Naive thymus-derived CD4-positive, alpha-beta T cell (primary cell): Measurements from ENCODE around the gene RTP5. TPM values are rescaled to one million over a fixed set of nuclear protein-coding genes. Genes with fewer than 3 reads are reported as not detected.

Experiments
- ATAC-seq: fragments of 150-1000 bp; cut with Tn5 transposase; 2 replicates; pipeline ENCODE4 v1.10.0; 2021; ENCODE audit warnings: mild to moderate bottlenecking, moderate library complexity
- CTCF ChIA-PET: fragments of 350-600 bp; sonication (Branson Sonifier 250); formaldehyde crosslinking; loops from one replicate; lab custom pipeline; 2021; ENCODE audit warnings: antibody characterized with exemption; lab: Charles Lee
- POLR2A ChIA-PET: fragments of 350-600 bp; sonication (Branson Sonifier 250); formaldehyde crosslinking; loops from one replicate; lab custom pipeline; 2021; ENCODE audit warnings: antibody characterized with exemption, inconsistent platforms; lab: Charles Lee
- DNase-seq, 9 donors: peaks; one replicate each; pipeline versions ENCODE4 v3.0.0 to v3.0.0-alpha.2; 2020 to 2022; ENCODE audit warnings: mixed read lengths in 1 of 9
- H3K27ac ChIP-seq: one replicate; pipeline ENCODE4 v1.7.0; 2013; ENCODE audit warnings: mild to moderate bottlenecking, low read depth, low read length, moderate library complexity
- H3K27me3 ChIP-seq, 2 donors: one replicate each; pipeline ENCODE4 v1.7.0; 2013; ENCODE audit warnings: low read length in 2 of 2, mild to moderate bottlenecking in 2 of 2, moderate library complexity in 2 of 2; ENCODE audit not compliant: control insufficient read depth in 2 of 2, insufficient read depth in 2 of 2
- H3K36me3 ChIP-seq, 3 experiments: 1 replicate in 2 of 3; 2 replicates in 1 of 3; pipeline ENCODE4 v1.7.0; 2013; ENCODE audit warnings: low read length in 3 of 3, mild to moderate bottlenecking in 3 of 3, moderate library complexity in 1 of 3; ENCODE audit not compliant: insufficient read depth in 3 of 3, control insufficient read depth in 2 of 3
- H3K4me1 ChIP-seq, 2 donors: one replicate each; pipeline ENCODE4 v1.7.0; 2013; ENCODE audit warnings: low read length in 2 of 2, mild to moderate bottlenecking in 2 of 2, moderate library complexity in 1 of 2; ENCODE audit not compliant: control insufficient read depth in 2 of 2, insufficient read depth in 2 of 2
- H3K4me3 ChIP-seq: 2 replicates; pipeline ENCODE4 v1.7.0; 2013; ENCODE audit warnings: mild to moderate bottlenecking, low read length
- H3K9me3 ChIP-seq, 3 experiments: 1 replicate in 2 of 3; 2 replicates in 1 of 3; pipeline ENCODE4 v1.7.0; 2013; ENCODE audit warnings: low read length in 3 of 3; ENCODE audit not compliant: control insufficient read depth in 2 of 3
- H3K27ac Mint-ChIP-seq, 9 donors: one replicate each; pipeline ENCODE4 v1.8.0; 2020 to 2022; ENCODE audit warnings: mixed read lengths in 9 of 9, mild to moderate bottlenecking in 8 of 9, moderate library complexity in 5 of 9, inconsistent platforms in 2 of 9
- H3K27me3 Mint-ChIP-seq, 5 donors: one replicate each; pipeline ENCODE4 v1.8.0; 2021 to 2022; ENCODE audit warnings: mixed read lengths in 5 of 5, mild to moderate bottlenecking in 1 of 5
- H3K36me3 Mint-ChIP-seq, 5 donors: one replicate each; pipeline ENCODE4 v1.8.0; 2020 to 2022; ENCODE audit warnings: mixed read lengths in 5 of 5, mild to moderate bottlenecking in 3 of 5, inconsistent platforms in 1 of 5
- H3K4me1 Mint-ChIP-seq, 7 donors: one replicate each; pipeline ENCODE4 v1.8.0; 2020 to 2022; ENCODE audit warnings: mixed read lengths in 7 of 7, mild to moderate bottlenecking in 3 of 7, inconsistent platforms in 1 of 7
- H3K4me3 Mint-ChIP-seq, 10 donors: one replicate each; pipeline ENCODE4 v1.8.0; 2020 to 2022; ENCODE audit warnings: mild to moderate bottlenecking in 10 of 10, mixed read lengths in 10 of 10, moderate library complexity in 6 of 10, inconsistent platforms in 2 of 10
- H3K9me3 Mint-ChIP-seq, 11 donors: one replicate each; pipeline ENCODE4 v1.8.0; 2020 to 2022; ENCODE audit warnings: mixed read lengths in 11 of 11, mild to moderate bottlenecking in 4 of 11, inconsistent platforms in 1 of 11, moderate library complexity in 1 of 11
- intact Hi-C, 2 donors: fragments of 100-400 bp; cut with micrococcal nuclease; formaldehyde crosslinking; loops; one replicate each; pipeline ENCODE4 v1.15.1; 2023
- polyA plus RNA-seq, 2 donors: library from polyadenylated mRNA; unstranded; fragments of 300-500 nt; fragmentation: Illumina TruSeq; gene quantifications; one replicate each; pipeline ENCODE4 v1.2.3, GENCODE V29; 2021
- total RNA-seq, 6 experiments: library from RNA in 5 of 6; stranded (reverse) in 5 of 6; gene quantifications; 1 replicate in 5 of 6; 2 replicates in 1 of 6; pipeline ENCODE4 v1.2.3 and lab custom pipeline; 2021 to 2026

The RTP5 gene
- total and polyA plus RNA-seq, 7 experiments from 2014 or later, result 0.54 TPM; not detected in 6

GRCh38 chr2:241857572-241858121 is 11.9 kb upstream of the RTP5 start:
- H3K27ac Mint-ChIP-seq, result peak overlapping the region in 5 of 9 donors; percentile 38 to 81 (median 59)
- DNase-seq (peak in 1 of 9 donors; percentile 8), ATAC-seq (no peak)
- no peaks in the 10 kb centered on the region for H3K9me3 Mint-ChIP-seq
- H3K9me3 ChIP-seq, result no peaks in the 10 kb centered on the region
- peaks cover 6 to 35% (median 20%) of the 10 kb centered on the region in 7 donors for H3K4me1 Mint-ChIP-seq
- peak overlapping the region; percentile 61 for H3K4me3 ChIP-seq
- peak overlapping the region in 8 of 10 donors; percentile 36 to 84 (median 64) for H3K4me3 Mint-ChIP-seq
- peaks cover 0 to 17% (median 12%) of the 10 kb centered on the region in 5 donors for H3K27me3 Mint-ChIP-seq
- intact Hi-C loops, result loop anchor here in 1 of 2 donors (1.0 kb wide), 1 partner anchor 24 kb away; no protein-coding TSS in a partner anchor
- H3K36me3 Mint-ChIP-seq, result no peaks in the 10 kb centered on the region
- CTCF ChIA-PET, result no interaction called here
- H3K27ac ChIP-seq, result no peak overlapping the region
- peaks cover 0 to 3% of the 10 kb centered on the region in 2 donors for H3K27me3 ChIP-seq
- no peaks in the 10 kb centered on the region for H3K36me3 ChIP-seq
- POLR2A ChIA-PET, result no interaction called here
- H3K4me1 ChIP-seq, result peaks cover 23 to 42% of the 10 kb centered on the region in 2 donors

DNA sequence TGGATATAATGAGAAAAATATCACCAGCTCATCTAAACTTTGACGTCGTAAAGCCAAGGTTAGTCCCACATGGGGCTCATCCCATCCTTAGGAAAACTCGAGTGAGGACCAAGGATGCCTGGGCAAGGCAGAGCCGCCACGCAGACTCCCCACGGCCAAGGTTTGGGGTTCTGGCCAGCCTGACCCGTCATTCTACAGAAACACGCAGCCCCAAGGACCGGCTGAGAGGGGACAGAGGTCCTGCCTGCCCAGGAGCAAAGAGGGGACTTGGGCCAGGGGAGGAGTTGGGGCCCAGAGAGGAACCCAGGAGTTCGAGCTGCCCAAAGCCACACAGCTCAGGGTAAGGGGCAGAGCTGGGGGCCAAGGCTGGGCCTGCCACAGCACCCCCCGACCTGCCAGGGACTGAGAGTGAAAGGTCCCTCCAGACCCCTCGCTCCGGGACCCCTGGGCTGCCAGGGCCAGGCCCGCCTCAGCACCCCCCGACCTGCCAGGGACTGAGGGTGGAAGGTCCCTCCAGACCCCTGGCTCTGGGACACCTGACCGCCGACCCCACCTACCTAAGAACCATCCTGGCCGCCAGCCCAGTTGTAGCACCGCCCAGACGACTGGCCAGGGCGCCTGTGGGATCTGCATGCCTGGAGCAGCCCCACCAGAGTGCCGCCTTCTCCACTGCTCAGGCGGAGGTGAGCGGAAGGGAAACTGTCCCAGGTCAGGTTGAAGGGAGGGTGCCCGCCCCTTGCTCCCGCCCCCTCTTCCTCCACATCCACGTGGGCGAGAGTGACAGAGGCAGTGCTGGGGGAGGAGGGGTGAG is 11.1 kb upstream of the RTP5 start, which contains the start of gene PDCD1:
TSS of gene PDCD1 (minus strand) at position 689 of the 811 bp plus-strand sequence. CDS start at position 633, 56 bp downstream.
- Histone ChIP-seq H3K4me1 (peaks cover 23 to 50% of the 10 kb centered on the region in 2 donors), H3K9me3 (no peaks in the 10 kb centered on the region), H3K36me3 (no peaks in the 10 kb centered on the region), H3K4me3 (peak within 1 kb of the TSS; percentile 61), H3K27me3 (peaks cover 0 to 3% of the 10 kb centered on the region in 2 donors), H3K27ac (peak within 1 kb of the TSS; percentile 11)
- Mint-ChIP-seq H3K27ac (peak within 1 kb of the TSS; percentile 9 to 96 (median 70)), H3K36me3 (no peaks in the 10 kb centered on the region), H3K27me3 (peaks cover 0 to 24% (median 19%) of the 10 kb centered on the region in 5 donors), H3K9me3 (no peaks in the 10 kb centered on the region), H3K4me3 (peak within 1 kb of the TSS; percentile 84 to 91 (median 86)), H3K4me1 (peaks cover 11 to 42% (median 24%) of the 10 kb centered on the region in 7 donors)
- CTCF ChIA-PET, result no interaction called here
- POLR2A ChIA-PET, result interaction anchor here (1.2 kb wide), 1 partner anchor 23 kb away, joined by 4 read pairs; no protein-coding TSS in a partner anchor
- peak in 5 of 9 donors; percentile 25 to 73 (median 34) for DNase-seq
- ATAC-seq, result peak; percentile 48
- intact Hi-C loops, result loop anchor here in 1 of 2 donors (1.0 kb wide), 2 partner anchors 14 to 23 kb away; no protein-coding TSS in a partner anchor

DNA sequence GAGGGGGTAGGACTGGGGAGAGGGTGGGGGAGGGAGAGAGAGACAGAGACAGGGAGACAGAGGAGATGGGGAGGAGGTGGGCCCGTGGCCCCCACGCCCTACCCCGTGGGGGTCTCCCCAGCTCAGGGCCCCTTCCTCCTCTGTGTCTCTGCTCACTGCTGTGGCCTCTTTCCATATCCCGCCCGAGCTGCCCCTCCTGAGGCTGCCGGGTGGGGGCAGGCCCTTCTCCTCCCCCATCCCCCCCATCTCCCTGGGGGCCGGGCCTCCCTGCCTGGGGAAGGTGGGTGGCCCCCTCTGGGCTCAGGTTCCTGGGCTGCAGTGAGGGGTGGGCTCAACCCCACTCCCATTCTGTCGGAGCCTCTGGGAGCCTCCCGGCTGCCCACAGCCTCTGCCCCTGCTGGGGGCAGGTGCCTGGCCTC is 10.5 kb upstream of the RTP5 start:
- Histone ChIP-seq H3K4me3 (peak overlapping the region; percentile 61), H3K27me3 (peaks cover 0 to 3% of the 10 kb centered on the region in 2 donors), H3K9me3 (no peaks in the 10 kb centered on the region), H3K4me1 (peaks cover 23 to 56% of the 10 kb centered on the region in 2 donors), H3K27ac (no peak overlapping the region), H3K36me3 (no peaks in the 10 kb centered on the region)
- intact Hi-C loops, result loop anchor here in 1 of 2 donors (1.0 kb wide), 1 partner anchor 15 kb away; no protein-coding TSS in a partner anchor
- H3K4me3 Mint-ChIP-seq, result peak overlapping the region in 7 of 10 donors; percentile 38 to 91 (median 84)
- ChIA-PET CTCF (no interaction called here), POLR2A (interaction anchor here (1.2 to 1.5 kb wide), 2 partner anchors 20 to 22 kb away, joined by 4 to 6 read pairs; no protein-coding TSS in a partner anchor)
- peak overlapping the region in 1 of 9 donors; percentile 96 for H3K27ac Mint-ChIP-seq
- peak; percentile 6 for ATAC-seq
- H3K36me3 Mint-ChIP-seq, result peaks cover 0 to under 1% (median 0%) of the 10 kb centered on the region in 5 donors
- peaks cover 0 to under 1% (median 0%) of the 10 kb centered on the region in 11 donors for H3K9me3 Mint-ChIP-seq
- H3K27me3 Mint-ChIP-seq, result peaks cover under 1 to 26% (median 19%) of the 10 kb centered on the region in 5 donors
- H3K4me1 Mint-ChIP-seq, result peaks cover 14 to 44% (median 31%) of the 10 kb centered on the region in 7 donors
- DNase-seq, result no peak

DNA sequence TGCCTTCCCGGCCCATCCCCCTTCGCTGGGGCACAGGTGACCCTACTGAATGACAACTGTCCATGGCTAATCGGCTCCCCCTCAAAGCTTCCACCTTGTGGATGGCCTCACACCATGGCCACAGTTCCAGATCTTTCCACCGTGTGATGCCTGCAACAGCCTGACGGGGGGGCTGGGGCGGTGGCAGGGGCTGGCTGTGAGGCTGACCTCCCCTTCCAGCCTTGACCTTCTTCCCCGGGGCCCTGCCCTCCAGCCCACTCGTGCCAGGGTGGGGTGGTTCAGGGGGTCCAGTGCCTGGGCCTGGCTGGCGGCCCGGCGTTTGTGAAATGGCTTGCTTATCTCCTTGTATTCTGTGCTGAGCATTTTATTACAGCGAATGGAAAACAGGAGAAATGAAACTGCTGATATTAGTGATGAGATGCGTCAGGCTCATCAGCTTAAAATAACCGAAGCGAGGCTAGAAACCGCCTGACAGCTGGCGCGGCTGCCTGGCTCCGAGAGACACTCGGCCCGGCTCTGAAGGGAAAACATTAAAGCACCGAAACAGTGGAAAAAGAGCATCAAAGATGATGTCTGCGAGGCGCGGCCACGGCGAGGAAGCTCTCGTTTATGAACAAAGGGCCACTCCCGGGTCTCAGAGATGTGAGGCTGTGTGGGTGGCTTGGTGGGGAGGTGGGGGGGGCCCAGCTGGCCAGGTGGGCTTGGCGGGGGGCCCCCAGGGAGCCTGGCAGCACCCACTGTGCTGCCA is 9.9 kb upstream of the RTP5 start:
- peak in 4 of 9 donors; percentile 18 to 67 (median 30) for DNase-seq
- Histone ChIP-seq H3K9me3 (no peaks in the 10 kb centered on the region), H3K4me1 (peaks cover 23 to 62% of the 10 kb centered on the region in 2 donors), H3K36me3 (no peaks in the 10 kb centered on the region), H3K27ac (peak overlapping the region; percentile 11), H3K27me3 (peaks cover 0 to 3% of the 10 kb centered on the region in 2 donors), H3K4me3 (peak overlapping the region; percentile 61)
- H3K27me3 Mint-ChIP-seq, result peaks cover 5 to 32% (median 19%) of the 10 kb centered on the region in 5 donors
- intact Hi-C loops, result loop anchor here in 1 of 2 donors (1.0 to 5.0 kb wide), 3 partner anchors 15 to 172 kb away; partner anchors contain the start of genes D2HGDH and DTYMK
- peak; percentile 30 for ATAC-seq
- H3K4me1 Mint-ChIP-seq, result peaks cover 18 to 50% (median 36%) of the 10 kb centered on the region in 7 donors
- CTCF ChIA-PET, result no interaction called here
- H3K4me3 Mint-ChIP-seq, result peak overlapping the region; percentile 84 to 91 (median 86)
- H3K36me3 Mint-ChIP-seq, result peaks cover 0 to 5% (median 0%) of the 10 kb centered on the region in 5 donors
- H3K27ac Mint-ChIP-seq, result peak overlapping the region; percentile 9 to 96 (median 70)
- H3K9me3 Mint-ChIP-seq, result peaks cover 0 to 4% (median 0%) of the 10 kb centered on the region in 11 donors
- POLR2A ChIA-PET, result interaction anchor here (1.0 to 1.5 kb wide), 4 partner anchors 9 to 242 kb away, joined by 3 to 6 read pairs (median 4); no protein-coding TSS in a partner anchor

GRCh38 chr2:241860184-241861078 is 9.1 kb upstream of the RTP5 start:
- peaks cover 0 to 11% (median 0%) of the 10 kb centered on the region in 11 donors for H3K9me3 Mint-ChIP-seq
- H3K27me3 ChIP-seq, result peaks cover 0 to 3% of the 10 kb centered on the region in 2 donors
- peak overlapping the region in 6 of 10 donors; percentile 84 to 91 (median 84) for H3K4me3 Mint-ChIP-seq
- peak overlapping the region; percentile 11 for H3K27ac ChIP-seq
- ChIA-PET POLR2A (interaction anchor here (1.0 to 1.5 kb wide), 3 partner anchors 8 to 243 kb away, joined by 3 to 6 read pairs (median 4); no protein-coding TSS in a partner anchor), CTCF (no interaction called here)
- intact Hi-C loops, result loop anchor here in 1 of 2 donors (5.0 kb wide), 2 partner anchors 128 to 173 kb away; partner anchors contain the start of genes D2HGDH and DTYMK
- peaks cover 21 to 58% (median 45%) of the 10 kb centered on the region in 7 donors for H3K4me1 Mint-ChIP-seq
- peak overlapping the region in 3 of 9 donors; percentile 63 to 96 (median 76) for H3K27ac Mint-ChIP-seq
- H3K4me1 ChIP-seq, result peaks cover 23 to 70% of the 10 kb centered on the region in 2 donors
- DNase-seq (no peak), ATAC-seq (no peak)
- peak overlapping the region; percentile 61 for H3K4me3 ChIP-seq
- peaks cover 7 to 41% (median 19%) of the 10 kb centered on the region in 5 donors for H3K27me3 Mint-ChIP-seq
- peaks cover 0 to 5% (median 0%) of the 10 kb centered on the region in 5 donors for H3K36me3 Mint-ChIP-seq
- no peaks in the 10 kb centered on the region for H3K36me3 ChIP-seq
- no peaks in the 10 kb centered on the region for H3K9me3 ChIP-seq
